GM21381 (cell line): Measurements from ENCODE around the gene ETS2.
A peak's percentile ranks its signal among the peaks of the same experiment; 100 is the strongest.
"Not testable (repeated sequence)": the region's sequence is repeated elsewhere in the genome, so short reads cannot be mapped to it uniquely, and the experiment has no call there.

Experiments used
- ATAC-seq: cut with Tn5 transposase; IDR thresholded peaks from one replicate; pipeline ENCODE4 v1.9.1; 2021; ENCODE audit warnings: mild to moderate bottlenecking, moderate library complexity; ENCODE audit not compliant: unreplicated experiment

The ETS2 gene

GRCh38 chr21:38833117-38833516 is 27.4 kb downstream of the ETS2 start:
- ATAC-seq = no peak

DNA sequence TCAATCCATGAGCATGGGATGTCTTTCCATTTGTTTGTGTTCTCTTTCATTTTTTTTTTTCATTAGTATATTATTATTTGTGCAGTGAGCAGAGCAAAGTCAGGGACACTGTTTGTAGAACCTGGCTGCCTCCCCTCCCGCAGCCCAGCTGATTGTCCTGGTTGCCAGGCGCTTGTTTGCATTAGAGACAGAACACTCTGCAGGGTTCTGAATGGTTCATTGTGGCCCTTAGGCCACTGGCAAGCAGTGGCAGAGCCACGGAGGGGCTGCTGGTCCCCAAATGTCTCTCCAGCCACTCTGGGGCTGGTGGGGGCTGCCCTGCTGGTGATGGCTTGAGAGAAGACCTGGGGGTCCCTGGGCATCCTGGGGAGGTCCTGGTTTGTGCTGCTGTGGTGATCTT is 29.0 kb downstream of the ETS2 start:
- no peak for ATAC-seq

DNA sequence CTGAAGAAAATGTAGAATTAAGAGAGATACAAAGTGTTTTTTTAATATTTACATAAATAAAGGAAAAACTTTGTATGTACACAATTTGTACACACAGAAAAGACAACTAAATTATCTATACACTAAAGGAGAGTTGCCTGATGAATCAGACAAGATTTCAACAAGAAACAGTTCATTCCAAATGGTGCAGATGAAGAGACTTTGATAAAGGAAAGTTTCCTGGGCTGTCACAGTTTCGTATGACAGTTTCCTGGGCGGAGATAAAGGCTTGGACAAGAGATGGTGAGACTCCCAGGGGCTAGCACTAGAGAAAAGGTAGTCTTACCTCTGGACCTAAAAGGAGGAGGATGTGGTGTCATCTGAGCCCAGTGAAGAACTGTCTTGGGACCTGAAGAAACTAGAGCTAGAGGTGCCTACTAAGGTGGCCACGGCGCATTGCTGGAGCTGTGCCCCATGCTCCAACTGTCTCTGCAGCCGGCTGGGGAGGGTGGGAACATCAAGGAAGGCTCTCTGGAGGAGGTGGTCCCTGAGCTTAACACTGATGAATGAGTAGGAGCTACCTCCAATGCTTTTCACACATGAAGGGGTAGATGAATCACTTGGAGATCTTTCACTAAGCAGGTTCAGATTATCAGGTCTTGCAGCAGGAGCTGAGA is 32.2 kb downstream of the ETS2 start:
- ATAC-seq = no peak

DNA sequence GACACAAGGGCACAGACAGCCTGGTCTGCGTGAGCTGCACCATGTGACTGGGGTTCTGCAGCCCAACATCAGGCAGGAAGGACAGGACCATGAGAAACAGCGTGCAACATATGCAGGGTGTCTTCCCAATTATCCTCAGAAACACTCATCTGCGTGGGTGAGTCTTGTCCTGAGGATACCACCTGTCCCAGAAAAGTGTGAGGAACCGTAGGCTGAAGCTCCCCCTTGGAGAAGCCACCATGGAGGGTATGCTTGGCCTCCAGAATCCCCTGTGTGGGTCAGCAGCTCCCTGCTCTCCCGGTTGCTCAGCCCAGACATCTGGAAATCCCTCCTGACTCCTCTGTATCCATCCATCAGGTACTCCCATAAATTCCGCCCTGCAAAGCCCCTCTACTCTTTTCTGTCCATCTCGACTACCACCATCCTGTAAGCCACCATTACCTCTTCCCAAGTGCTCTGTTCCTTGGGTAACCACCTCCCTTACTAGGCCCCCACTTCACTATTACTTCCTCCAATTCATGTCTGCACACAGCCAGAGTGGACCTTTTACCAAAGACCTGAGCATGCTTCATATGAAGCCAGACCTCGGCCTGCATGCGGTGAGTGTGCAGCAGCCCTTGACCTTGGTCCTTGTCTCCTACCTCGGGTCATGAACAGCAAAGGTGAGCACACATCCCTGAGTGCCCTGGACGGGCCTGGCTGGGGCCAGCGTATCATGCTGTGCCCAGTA is 33.0 kb downstream of the ETS2 start:
- ATAC-seq = no peak

GRCh38 chr21:38839328-38840286 is 33.9 kb downstream of the ETS2 start:
- ATAC-seq = no peak

- no peak for ATAC-seq
Measured at GRCh38 chr21:38840456-38841300, 34.9 kb downstream of the ETS2 start.

DNA sequence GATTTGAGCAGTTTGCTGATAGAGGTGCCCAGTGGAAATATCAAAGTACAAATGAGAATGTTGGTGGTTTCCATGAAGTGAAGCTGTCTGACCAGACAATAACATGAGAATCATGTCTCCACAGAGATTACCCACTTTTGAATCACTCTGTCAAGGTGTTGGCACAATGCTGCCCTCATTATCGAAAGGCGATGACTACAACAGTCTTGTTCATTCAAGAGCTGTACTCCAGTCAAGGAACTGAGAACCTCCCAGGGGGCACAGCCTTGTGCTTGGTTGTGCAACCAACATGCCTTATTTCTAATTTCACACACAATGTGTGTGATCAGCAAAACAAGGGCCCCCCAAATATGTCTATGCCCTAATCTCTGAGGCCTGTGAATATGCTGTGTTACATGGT is 35.7 kb downstream of the ETS2 start:
- ATAC-seq = no peak

DNA sequence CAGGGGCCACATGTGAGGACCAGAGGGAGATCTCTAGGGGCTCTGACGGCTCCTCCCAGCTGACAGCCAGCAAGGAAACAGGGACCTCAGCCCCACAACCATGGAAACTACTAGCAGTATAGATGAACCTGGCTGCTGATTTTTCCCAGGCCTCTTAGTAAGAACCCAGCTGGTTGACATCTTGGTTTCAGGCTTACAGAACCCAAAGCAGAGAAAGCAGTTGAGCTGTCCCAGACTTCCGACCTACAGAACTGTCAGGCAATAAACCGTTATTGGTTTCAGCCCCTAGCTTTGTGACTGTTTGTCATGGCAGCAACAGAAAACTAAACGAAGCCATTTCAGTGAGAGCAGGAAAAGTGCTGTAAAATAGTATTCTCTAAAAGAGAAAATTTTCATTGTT is 36.4 kb downstream of the ETS2 start:
- ATAC-seq = no peak

DNA sequence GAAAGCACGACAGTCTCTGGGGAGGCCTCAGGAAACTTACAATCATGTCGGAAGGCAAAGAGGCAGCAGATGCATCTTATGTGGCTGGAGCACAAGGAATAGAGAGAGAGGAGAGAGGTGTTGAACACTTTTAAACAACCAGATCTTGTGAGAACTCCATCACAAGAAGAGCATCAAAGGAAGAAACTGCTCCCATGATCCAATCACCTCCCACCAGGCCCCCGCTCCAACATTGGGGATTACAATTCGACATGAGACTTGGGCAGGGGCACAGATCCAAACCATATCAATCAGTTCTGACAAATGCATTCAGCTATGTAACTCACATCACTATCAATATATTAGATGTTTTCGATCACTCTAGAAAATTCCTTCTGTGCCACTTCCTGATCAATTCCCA is 37.6 kb downstream of the ETS2 start:
- no peak for ATAC-seq

- no peak for ATAC-seq
Measured at GRCh38 chr21:38843806-38844503, 38.2 kb downstream of the ETS2 start.

- ATAC-seq = not testable (repeated sequence)
Measured at GRCh38 chr21:38845374-38845773, 39.6 kb downstream of the ETS2 start.

GRCh38 chr21:38847556-38847955 is 41.8 kb downstream of the ETS2 start:
- no peak for ATAC-seq

GRCh38 chr21:38848187-38848609 is 42.5 kb downstream of the ETS2 start:
- no peak for ATAC-seq

GRCh38 chr21:38849776-38850175 is 44.0 kb downstream of the ETS2 start:
- no peak for ATAC-seq

DNA sequence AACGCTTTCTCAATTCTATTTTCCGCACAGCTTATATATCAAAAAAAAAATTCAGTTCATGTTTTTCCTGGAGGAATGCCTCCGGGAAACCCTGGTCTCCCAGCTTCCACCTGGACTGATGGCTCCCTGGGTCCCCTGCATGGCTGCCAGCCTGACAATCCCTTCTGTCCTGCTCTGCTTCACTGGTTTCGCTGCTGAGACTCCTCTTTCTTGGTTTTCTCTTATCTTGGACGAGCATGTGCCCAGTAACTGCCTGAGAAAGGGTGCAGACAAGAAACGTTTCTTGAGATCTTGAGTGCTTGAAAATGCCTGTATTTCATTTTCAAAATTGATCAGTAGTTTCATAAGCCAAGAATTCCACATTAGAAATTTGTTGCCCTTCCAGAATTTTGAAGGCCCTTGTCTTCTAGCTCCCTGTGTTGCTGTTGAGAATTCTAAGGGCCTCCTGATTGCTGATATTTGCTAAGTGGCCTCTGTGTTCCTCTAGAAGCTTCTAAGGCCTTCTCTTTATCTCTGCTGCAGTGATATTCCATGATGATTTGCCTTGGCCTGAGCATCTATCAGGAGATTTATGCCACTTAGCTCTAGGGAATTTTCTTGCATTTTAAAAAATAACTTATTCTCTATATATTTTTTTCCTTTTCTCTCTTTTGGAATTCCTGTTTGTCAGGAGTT is 44.7 kb downstream of the ETS2 start:
- no peak for ATAC-seq

DNA sequence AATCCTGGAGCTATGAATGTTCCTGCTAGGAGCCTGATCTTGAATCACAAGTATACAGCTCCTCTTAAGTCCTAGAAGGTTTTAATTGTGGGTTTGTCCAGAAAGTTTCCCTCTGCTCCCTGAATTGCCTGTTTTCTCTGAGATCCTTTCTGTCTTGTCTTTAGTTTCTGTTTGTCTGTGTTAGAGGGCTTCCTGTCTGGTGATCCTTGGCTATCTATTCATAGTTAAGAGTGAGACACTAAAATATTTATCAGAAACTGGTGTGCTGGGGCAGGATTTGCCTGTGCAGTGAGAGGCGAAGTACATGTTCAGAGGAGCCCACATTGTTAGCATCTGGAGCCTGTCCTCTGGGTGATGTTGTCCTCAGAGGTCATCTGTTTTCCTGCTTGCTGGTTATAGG is 45.4 kb downstream of the ETS2 start:
- ATAC-seq = no peak

DNA sequence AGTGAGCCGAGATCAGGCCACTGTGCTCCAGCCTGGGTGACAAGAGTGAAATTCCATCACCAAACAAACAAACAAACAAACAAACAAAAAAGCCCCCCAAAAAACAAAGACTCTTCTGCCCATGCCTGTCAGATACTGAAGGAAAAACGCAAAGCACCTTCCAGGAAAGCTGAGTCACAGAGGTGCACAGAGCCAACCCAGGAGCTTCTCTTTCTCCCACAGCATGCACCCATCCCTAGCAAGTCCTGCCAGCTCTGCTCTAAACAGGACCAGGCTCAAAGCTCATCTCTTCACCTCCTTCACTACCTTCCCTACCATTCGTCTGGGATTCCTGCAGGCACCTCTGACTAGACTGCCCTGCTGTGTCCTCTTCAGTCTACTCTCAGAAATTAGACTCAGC is 46.5 kb downstream of the ETS2 start:
- ATAC-seq = no peak

DNA sequence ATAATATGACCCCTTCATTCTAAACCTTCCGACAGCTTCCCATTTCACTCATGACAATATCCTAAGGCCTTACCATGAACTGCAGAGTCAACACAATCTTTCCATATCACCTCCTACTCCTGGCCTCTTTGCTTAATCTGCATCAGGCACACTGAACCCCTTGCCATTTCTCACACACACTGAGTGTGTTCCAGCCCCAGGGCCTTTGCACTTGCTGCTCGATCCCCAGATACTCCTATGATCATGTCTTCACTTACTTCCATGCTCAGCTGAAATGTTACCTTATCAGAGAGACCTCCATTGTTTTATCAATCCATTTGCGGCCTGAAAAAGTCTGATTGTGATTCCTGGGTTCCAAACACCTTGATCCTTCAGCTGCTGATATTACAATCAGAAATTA is 47.0 kb downstream of the ETS2 start:
- ATAC-seq = no peak

DNA sequence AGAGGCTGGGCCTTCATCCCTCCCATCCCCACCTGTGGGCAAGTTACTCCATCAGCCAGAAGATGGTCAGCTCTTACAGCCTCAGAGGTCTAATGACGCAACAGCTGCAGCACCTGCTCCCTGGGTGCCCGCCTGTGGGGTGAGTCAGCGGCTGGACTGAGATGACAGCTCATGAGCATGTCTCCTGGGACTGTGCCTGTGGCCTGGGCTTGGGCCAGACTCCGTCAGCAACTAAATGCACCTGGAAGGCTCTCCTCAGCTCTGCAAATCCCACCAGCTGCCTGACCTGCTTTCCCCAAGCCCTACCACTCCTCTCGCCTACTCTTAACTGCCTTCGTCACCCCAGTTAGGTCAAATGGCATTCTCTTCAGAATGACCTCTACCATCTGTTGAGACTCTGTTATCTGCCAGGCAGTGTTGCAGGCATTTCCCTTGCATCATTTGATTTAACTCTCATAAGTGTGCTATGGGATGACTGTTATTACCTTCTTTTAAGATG is 47.7 kb downstream of the ETS2 start:
- peak; percentile 62 for ATAC-seq
